GM19395 (cell line): Measurements from ENCODE around the gene SPACA4.

Experiments
- ATAC-seq: cut with Tn5 transposase; IDR thresholded peaks from one replicate; pipeline ENCODE4 v1.9.1; 2021; ENCODE audit warnings: mild to moderate bottlenecking, moderate library complexity; ENCODE audit not compliant: unreplicated experiment

The SPACA4 gene

GRCh38 chr19:48633148-48634035, 26.9 kb downstream of the SPACA4 start:
- no peak for ATAC-seq

GRCh38 chr19:48634036-48634342, 27.4 kb downstream of the SPACA4 start:
- no peak for ATAC-seq

- no peak for ATAC-seq
Observed at GRCh38 chr19:48634424-48635262, 28.1 kb downstream of the SPACA4 start.

GRCh38 chr19:48635263-48635965, 28.9 kb downstream of the SPACA4 start:
- no peak for ATAC-seq

- ATAC-seq: no peak
Observed at GRCh38 chr19:48635966-48636858, 29.7 kb downstream of the SPACA4 start.

- peak; percentile 2 for ATAC-seq
Observed at GRCh38 chr19:48636859-48637448, 30.4 kb downstream of the SPACA4 start, which contains the start of gene DBP. TSS of gene DBP (minus strand) at chr19:48637379. CDS start at chr19:48636994, 385 bp downstream.

GRCh38 chr19:48637449-48637947, 31.0 kb downstream of the SPACA4 start:
- peak; percentile 66 for ATAC-seq

GRCh38 chr19:48637948-48638830, 31.6 kb downstream of the SPACA4 start:
- ATAC-seq: peak; percentile 18

- ATAC-seq: no peak
Observed at GRCh38 chr19:48638831-48639381, 32.4 kb downstream of the SPACA4 start.

GRCh38 chr19:48639483-48640375, 33.2 kb downstream of the SPACA4 start:
- ATAC-seq: no peak

GRCh38 chr19:48641850-48642249, 35.3 kb downstream of the SPACA4 start:
- ATAC-seq: no peak

- ATAC-seq: no peak
Observed at GRCh38 chr19:48642862-48643261, 36.3 kb downstream of the SPACA4 start.

- ATAC-seq: no peak
Observed at GRCh38 chr19:48644355-48644754, 37.8 kb downstream of the SPACA4 start.

- ATAC-seq: peak; percentile 55
Observed at GRCh38 chr19:48644839-48645619, 38.5 kb downstream of the SPACA4 start.

- ATAC-seq: no peak
Observed at GRCh38 chr19:48645620-48646000, 39.1 kb downstream of the SPACA4 start.

- ATAC-seq: peak; percentile 70
Observed at GRCh38 chr19:48646001-48646721, 39.6 kb downstream of the SPACA4 start, which contains the start of gene CA11. TSS of gene CA11 (minus strand) at chr19:48646187. CDS start at chr19:48645632, 555 bp downstream.
